MCF 10A (cell line): Measurements from ENCODE around the gene NKAP. TPM values are rescaled to one million over a fixed set of nuclear protein-coding genes. Genes with fewer than 3 reads are reported as not detected.

Experiments used
- BruUV-seq: library from RNA; stranded (reverse); fragments of 400-500 nt; replicated peaks from 2 replicates; lab custom pipeline; 2021; lab: Mats Ljungman, UMichigan
- CTCF ChIA-PET: fragments of 300-600 bp; sonication (Branson Sonifier 250); formaldehyde crosslinking; extraction: SDS; loops from one replicate; lab custom pipeline; 2021; ENCODE audit warnings: antibody characterized with exemption, inconsistent platforms; lab: Yijun Ruan, JAX
- POLR2A ChIA-PET: fragments of 300-600, 350-650 bp; sonication (Branson Sonifier 250); formaldehyde crosslinking; extraction: SDS; loops from one replicate; lab custom pipeline; 2020; ENCODE audit warnings: antibody characterized with exemption, inconsistent platforms; lab: Yijun Ruan, JAX
- DNase-seq: peaks from one replicate; pipeline ENCODE4 v3.0.0-alpha.2; 2018; ENCODE audit not compliant: unreplicated experiment
- H3K27ac Mint-ChIP-seq: one replicate; pipeline ENCODE4 v1.8.0; 2022; ENCODE audit warnings: mild to moderate bottlenecking, low read depth, mixed read lengths; ENCODE audit not compliant: unreplicated experiment
- H3K27me3 Mint-ChIP-seq: one replicate; pipeline ENCODE4 v1.8.0; 2022; ENCODE audit warnings: mixed read lengths; ENCODE audit not compliant: insufficient read depth, unreplicated experiment
- H3K36me3 Mint-ChIP-seq: one replicate; pipeline ENCODE4 v1.8.0; 2022; ENCODE audit warnings: mild to moderate bottlenecking, moderate library complexity, mixed read lengths; ENCODE audit not compliant: insufficient read depth, unreplicated experiment
- H3K4me1 Mint-ChIP-seq: one replicate; pipeline ENCODE4 v1.8.0; 2022; ENCODE audit warnings: mixed read lengths; ENCODE audit not compliant: insufficient read depth, unreplicated experiment
- H3K4me3 Mint-ChIP-seq: one replicate; pipeline ENCODE4 v1.8.0; 2022; ENCODE audit warnings: mild to moderate bottlenecking, moderate library complexity, mixed read lengths; ENCODE audit not compliant: unreplicated experiment
- H3K9me3 Mint-ChIP-seq: one replicate; pipeline ENCODE4 v1.8.0; 2022; ENCODE audit warnings: mixed read lengths; ENCODE audit not compliant: unreplicated experiment
- intact Hi-C: fragments of 100-400 bp; cut with micrococcal nuclease; formaldehyde crosslinking; loops from 2 replicates; pipeline ENCODE4 v1.14.1; 2022
- total RNA-seq: library from RNA; stranded (reverse); gene quantifications from 2 replicates; pipeline ENCODE4 v1.2.3, GENCODE V29; 2022
- TF ChIP-seq, protein P1 (sequence below): fragments of 200-600 bp; IDR thresholded peaks from one replicate; pipeline ENCODE4 v1.8.0; 2022; ENCODE audit warnings: antibody characterized with exemption, mild to moderate bottlenecking; ENCODE audit not compliant: unreplicated experiment

NKAP gene
- total RNA-seq, 1 experiment from 2014 or later, result 10.4 TPM

DNA sequence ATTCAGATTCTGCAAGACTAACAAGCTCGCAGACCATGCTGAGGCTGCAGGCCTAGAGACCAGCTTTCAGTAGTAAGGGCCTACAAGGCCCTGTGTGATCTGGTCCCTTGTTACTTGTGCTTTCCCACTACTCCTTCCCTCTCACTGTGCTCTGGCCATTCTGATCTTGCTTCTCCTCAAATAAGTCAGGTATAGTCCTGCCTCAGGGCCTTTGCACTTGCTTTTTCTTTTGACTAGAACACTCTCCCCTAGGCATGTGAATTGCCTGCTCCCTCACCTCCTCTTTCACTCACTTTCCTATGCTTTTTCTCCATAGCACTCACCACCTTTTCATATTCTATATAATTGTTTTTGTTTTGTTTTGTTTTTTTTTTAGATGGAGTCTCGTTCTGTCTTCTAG, 25.7 kb downstream of the NKAP start:
- no peaks in the 10 kb centered on the region for H3K9me3 Mint-ChIP-seq
- POLR2A ChIA-PET, result interaction anchor here (0.7 kb wide), 1 partner anchor 604 kb away, joined by 3 read pairs; no protein-coding TSS in a partner anchor
- intact Hi-C loops, result no loop called here
- no peaks in the 10 kb centered on the region for H3K27me3 Mint-ChIP-seq
- CTCF ChIA-PET, result interaction anchor here (1.1 kb wide), 1 partner anchor 405 kb away, joined by 3 read pairs; no protein-coding TSS in a partner anchor
- H3K4me1 Mint-ChIP-seq, result no peaks in the 10 kb centered on the region
- TF ChIP-seq, protein P1, sequence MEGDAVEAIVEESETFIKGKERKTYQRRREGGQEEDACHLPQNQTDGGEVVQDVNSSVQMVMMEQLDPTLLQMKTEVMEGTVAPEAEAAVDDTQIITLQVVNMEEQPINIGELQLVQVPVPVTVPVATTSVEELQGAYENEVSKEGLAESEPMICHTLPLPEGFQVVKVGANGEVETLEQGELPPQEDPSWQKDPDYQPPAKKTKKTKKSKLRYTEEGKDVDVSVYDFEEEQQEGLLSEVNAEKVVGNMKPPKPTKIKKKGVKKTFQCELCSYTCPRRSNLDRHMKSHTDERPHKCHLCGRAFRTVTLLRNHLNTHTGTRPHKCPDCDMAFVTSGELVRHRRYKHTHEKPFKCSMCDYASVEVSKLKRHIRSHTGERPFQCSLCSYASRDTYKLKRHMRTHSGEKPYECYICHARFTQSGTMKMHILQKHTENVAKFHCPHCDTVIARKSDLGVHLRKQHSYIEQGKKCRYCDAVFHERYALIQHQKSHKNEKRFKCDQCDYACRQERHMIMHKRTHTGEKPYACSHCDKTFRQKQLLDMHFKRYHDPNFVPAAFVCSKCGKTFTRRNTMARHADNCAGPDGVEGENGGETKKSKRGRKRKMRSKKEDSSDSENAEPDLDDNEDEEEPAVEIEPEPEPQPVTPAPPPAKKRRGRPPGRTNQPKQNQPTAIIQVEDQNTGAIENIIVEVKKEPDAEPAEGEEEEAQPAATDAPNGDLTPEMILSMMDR, result no peak
- H3K4me3 Mint-ChIP-seq, result no peak overlapping the region
- H3K36me3 Mint-ChIP-seq, result no peaks in the 10 kb centered on the region
- no TSS peak for BruUV-seq
- no peak overlapping the region for H3K27ac Mint-ChIP-seq
- no peak for DNase-seq

DNA sequence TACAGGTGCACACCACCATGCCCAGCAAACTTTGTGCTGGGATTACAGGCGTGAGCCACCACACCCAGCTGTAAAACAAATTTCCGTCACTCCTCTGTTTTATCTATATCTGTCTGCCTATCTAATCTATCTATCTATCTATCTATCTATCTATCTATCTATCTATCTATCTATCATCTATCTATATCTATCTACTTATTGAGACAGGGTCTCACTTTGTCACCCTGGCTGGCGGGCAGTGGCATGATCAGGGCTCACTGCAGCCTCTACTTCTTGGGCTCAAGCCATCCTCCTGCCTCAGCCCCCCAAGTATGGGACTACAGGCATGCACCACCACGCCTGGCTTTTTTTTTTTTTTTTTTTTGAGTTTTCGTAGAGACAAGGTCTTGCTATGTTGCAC, 27.2 kb downstream of the NKAP start:
- TF ChIP-seq, protein P1, result no peak
- Mint-ChIP-seq H3K9me3 (no peaks in the 10 kb centered on the region), H3K27ac (no peak overlapping the region), H3K4me3 (no peak overlapping the region), H3K4me1 (no peaks in the 10 kb centered on the region), H3K36me3 (no peaks in the 10 kb centered on the region), H3K27me3 (peaks cover 11% of the 10 kb centered on the region)
- POLR2A ChIA-PET, result interaction anchor here (0.7 kb wide), 1 partner anchor 384 kb away, joined by 3 read pairs; no protein-coding TSS in a partner anchor
- BruUV-seq, result no TSS peak
- intact Hi-C loops, result no loop called here
- CTCF ChIA-PET, result interaction anchor here (0.7 kb wide), 1 partner anchor 534 kb away, joined by 3 read pairs; no protein-coding TSS in a partner anchor
- no peak for DNase-seq

DNA sequence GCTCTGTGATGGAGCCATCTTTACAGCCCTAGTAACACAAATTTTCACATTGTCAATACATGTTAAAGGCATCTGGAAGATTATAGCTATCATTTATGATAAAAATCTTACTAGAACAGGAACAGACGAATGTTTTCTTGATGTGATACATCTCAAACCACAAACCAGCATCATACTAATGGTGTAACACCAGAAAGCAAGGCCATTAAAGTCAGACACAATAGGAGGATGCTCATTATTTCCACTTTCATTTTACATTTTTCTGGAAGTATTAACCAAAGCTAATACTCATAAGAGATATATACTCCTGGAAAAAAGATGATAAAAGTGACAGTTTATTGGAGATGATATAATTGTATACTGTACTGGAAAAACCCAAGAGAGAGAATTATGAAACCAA, 42.6 kb downstream of the NKAP start:
- TF ChIP-seq, protein P1, result no peak
- DNase-seq, result no peak
- intact Hi-C loops, result no loop called here
- POLR2A ChIA-PET, result no interaction called here
- no TSS peak for BruUV-seq
- Mint-ChIP-seq H3K9me3 (no peaks in the 10 kb centered on the region), H3K36me3 (peaks cover 8% of the 10 kb centered on the region), H3K4me3 (no peak overlapping the region), H3K27ac (no peak overlapping the region), H3K27me3 (peaks cover 10% of the 10 kb centered on the region), H3K4me1 (no peaks in the 10 kb centered on the region)
- CTCF ChIA-PET, result interaction anchor here (0.6 kb wide), 1 partner anchor 383 kb away, joined by 4 read pairs; no protein-coding TSS in a partner anchor

DNA sequence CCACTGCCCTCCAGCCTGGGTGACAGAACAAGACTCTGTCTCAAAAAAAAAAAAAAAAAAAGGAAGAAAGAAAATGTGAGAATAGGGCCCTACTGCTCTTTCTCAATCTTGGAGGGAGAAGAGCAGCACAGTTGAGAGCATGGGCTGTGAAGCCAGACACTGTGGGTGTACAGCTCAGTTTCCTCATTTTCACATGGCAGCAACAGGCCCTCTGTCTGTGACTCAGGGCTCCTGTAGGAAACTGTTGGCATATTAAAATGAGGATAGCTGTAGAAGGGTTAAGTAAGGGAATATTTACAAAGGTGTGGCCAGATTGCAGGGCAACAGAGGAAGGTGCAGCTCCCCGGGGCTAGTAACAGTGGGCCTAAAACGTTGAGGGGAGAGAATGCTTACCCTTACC, 44.4 kb downstream of the NKAP start:
- no peak overlapping the region for H3K27ac Mint-ChIP-seq
- no TSS peak for BruUV-seq
- H3K36me3 Mint-ChIP-seq, result peaks cover 8% of the 10 kb centered on the region
- ChIA-PET CTCF (interaction anchor here (0.7 kb wide), 1 partner anchor 1097 kb away, joined by 4 read pairs; no protein-coding TSS in a partner anchor), POLR2A (no interaction called here)
- H3K27me3 Mint-ChIP-seq, result no peaks in the 10 kb centered on the region
- no peaks in the 10 kb centered on the region for H3K4me1 Mint-ChIP-seq
- H3K4me3 Mint-ChIP-seq, result no peak overlapping the region
- DNase-seq, result no peak
- no peaks in the 10 kb centered on the region for H3K9me3 Mint-ChIP-seq
- intact Hi-C loops, result no loop called here
- TF ChIP-seq, protein P1, result no peak
